ENCODE data around the gene DAZAP1.

- TF ChIP-seq CTCF (IDR thresholded peaks at IDR 0.05), result no peak
- TF ChIP-seq EZH2 (IDR thresholded peaks at IDR 0.05), result no peak
Measured at GRCh38 chr19:1360818-1361461, 46.4 kb upstream of the DAZAP1 start.
